Measurements from ENCODE around the gene RPL9.

- TF ChIP-seq KDM5B (CRISPR knock-in tag; IDR thresholded peaks at IDR 0.05; ENCODE audit: borderline replicate concordance) (no peak), MAF1 (CRISPR knock-in tag; IDR thresholded peaks at IDR 0.05; ENCODE audit: borderline replicate concordance) (no peak), TBP (CRISPR knock-in tag; IDR thresholded peaks at IDR 0.05) (no peak), RAD21 (CRISPR knock-in tag; IDR thresholded peaks at IDR 0.05) (no peak), HDAC2 (CRISPR knock-in tag; IDR thresholded peaks at IDR 0.05) (no peak), SETDB1 (CRISPR knock-in tag; IDR thresholded peaks at IDR 0.05; ENCODE audit: borderline replicate concordance) (no peak), FOSL1 (CRISPR knock-in tag; IDR thresholded peaks at IDR 0.05; ENCODE audit: borderline replicate concordance) (no peak), ZNF292 (CRISPR knock-in tag; IDR thresholded peaks at IDR 0.05; ENCODE audit: borderline replicate concordance, low read depth) (no peak), ZBTB39 (CRISPR knock-in tag; IDR thresholded peaks at IDR 0.05) (no peak), GABPA (IDR thresholded peaks at IDR 0.05; ENCODE audit: low read depth, low read length) (no peak), GABPA (CRISPR knock-in tag; IDR thresholded peaks at IDR 0.05; ENCODE audit: low read depth) (no peak), ZNF354B (CRISPR knock-in tag; IDR thresholded peaks at IDR 0.05) (no peak), ZNF550 (CRISPR knock-in tag; IDR thresholded peaks at IDR 0.05; ENCODE audit: borderline replicate concordance) (no peak), DMTF1 (CRISPR knock-in tag; IDR thresholded peaks at IDR 0.05) (no peak)
Measured at GRCh38 chr4:39490322-39490721, 31.6 kb upstream of the RPL9 start.

All from HepG2 (cell line).